Measurements from ENCODE around the gene CD9.

The CD9 gene

GRCh38 chr12:6222078-6222654, 22.0 kb downstream of the CD9 start:
- no peak for DNase-seq

- DNase-seq: no peak
These were observed 23.3 kb downstream of the CD9 start for GRCh38 chr12:6223545-6223944.

- DNase-seq: no peak
These were observed 24.4 kb downstream of the CD9 start for GRCh38 chr12:6224550-6224949.

- no peak for DNase-seq
These were observed 25.4 kb downstream of the CD9 start for GRCh38 chr12:6225630-6226001.

DNA sequence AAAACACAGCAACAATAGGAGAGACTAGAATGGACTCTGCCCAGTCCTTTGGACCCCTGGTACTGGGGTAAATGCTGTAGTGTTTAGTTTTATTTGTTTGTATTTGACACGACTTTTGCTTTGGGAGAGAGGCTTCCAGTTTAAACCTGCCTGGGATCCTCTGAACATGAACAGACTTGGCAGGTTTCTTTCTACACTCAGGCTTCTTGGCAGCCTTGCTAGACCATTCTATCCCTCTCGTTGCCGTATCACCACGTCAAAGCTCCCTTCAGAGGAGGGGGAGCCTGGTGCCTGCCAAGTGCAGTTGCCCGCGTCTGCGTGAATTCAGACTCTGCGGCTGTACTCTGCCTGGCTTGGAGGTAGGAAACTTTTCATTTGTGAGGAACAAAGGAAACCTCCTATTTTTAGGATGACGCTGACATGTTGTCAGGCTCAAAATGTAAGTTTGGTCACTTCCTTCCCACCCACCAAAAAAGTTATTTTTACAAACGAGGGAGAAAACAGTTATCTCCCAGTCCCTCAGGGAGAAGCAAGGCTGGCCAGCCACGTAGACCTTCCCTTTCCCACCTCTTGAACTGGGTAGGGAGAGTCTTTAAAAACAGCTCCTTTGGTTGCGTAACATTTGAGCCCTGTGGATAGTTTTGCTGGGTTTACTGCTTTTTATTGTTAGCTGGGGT, 25.9 kb downstream of the CD9 start:
- no peak for DNase-seq

DNA sequence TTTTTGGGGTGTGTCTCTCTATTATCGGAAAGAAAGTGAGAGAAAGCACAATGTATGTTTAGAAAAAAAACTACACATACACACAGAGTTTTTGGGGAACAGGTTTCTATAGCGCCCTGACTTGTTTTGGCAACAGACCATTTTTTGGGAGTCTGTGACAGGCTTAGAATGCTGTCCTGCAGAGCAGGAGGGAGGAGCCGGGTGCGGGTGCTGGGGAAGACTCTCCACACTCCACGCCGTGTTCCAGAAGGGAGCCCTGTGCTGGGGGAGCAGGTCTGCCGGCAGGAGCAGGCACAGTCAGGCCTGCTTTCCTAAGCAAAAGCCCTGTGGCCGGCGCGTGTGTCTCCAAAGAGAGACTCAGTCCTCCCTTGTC, 26.5 kb downstream of the CD9 start:
- DNase-seq: no peak

DNA sequence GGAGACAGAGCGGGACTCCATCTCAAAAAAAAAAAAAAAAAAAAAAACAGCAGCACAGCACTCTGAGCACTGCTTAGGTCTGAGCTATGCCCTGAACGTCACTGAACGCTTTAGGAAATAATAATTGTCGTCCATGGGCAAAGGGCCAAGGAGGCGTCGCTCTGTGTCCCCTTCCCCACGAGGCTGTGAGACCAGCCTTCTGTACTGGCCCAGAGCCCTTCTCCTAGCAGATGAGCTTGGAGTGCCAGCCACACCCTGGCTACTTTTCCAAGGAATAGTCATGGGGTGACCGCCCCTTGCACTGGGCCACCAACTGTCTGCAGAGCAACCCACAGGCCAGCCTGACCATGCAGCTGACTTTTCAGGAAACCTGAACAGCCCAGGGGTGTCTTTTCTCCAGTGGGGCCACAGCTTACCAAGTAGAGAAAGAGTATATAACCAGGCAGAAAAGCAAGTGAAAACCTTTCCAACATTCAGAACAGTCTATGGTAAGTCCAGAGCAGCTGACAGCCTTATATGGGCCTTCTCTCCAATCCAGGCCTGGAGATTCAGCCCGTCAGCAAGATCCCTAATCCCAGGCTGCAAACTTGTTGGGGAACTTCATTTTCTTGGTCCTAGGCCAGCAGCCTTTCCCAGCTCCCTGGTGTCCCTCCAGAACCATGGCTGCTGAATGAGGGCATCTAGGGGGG, 28.5 kb downstream of the CD9 start:
- DNase-seq: no peak

DNA sequence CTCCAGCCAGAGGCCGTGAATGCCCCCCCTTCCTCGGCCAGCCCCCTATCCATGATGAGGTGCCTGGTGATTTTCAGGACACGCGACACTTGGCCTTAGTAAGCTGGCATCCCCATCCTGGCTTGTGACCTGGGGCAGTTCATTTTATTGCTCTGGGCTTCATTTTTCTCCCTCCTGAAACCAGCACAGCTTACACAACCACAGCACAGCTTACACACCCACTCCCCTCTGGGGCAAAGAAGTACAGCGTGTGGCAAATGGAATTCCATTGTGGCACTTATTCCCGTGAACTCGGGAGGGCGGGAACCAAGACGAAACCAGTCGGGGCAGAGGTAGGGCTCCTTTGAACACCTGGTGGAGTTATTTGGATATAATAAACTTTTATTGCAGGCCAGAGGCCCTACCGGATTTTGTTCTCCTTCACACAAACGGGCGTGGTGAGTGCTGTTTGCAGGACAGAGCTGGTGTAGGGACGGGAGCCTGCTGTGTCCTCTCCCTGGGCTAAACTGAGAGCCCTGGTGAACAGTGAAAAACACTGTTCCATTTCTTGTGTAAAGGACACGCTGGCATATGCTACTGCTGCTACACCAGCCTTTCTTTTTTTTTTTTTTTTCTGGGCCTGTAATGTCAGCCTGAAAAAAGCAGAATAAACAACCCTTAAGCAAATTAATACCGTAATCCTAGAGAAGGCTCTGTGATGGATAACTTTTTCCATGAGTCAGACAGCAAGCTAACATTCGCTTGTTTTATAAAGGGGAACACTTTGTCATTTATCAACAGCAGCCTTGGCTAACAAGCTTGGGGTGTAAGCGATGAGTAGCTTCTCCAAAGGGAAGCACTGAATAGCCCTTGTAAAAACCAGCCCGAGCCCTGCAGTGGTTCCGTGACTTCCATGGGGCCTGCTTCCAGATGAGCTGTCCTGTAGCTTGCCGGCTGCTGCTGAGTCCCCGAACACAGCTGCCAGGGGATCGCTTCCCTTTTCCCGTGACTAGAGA, 29.3 kb downstream of the CD9 start:
- no peak for DNase-seq

- peak; percentile 16 for DNase-seq
These were observed 30.3 kb downstream of the CD9 start for GRCh38 chr12:6230321-6231110.

DNA sequence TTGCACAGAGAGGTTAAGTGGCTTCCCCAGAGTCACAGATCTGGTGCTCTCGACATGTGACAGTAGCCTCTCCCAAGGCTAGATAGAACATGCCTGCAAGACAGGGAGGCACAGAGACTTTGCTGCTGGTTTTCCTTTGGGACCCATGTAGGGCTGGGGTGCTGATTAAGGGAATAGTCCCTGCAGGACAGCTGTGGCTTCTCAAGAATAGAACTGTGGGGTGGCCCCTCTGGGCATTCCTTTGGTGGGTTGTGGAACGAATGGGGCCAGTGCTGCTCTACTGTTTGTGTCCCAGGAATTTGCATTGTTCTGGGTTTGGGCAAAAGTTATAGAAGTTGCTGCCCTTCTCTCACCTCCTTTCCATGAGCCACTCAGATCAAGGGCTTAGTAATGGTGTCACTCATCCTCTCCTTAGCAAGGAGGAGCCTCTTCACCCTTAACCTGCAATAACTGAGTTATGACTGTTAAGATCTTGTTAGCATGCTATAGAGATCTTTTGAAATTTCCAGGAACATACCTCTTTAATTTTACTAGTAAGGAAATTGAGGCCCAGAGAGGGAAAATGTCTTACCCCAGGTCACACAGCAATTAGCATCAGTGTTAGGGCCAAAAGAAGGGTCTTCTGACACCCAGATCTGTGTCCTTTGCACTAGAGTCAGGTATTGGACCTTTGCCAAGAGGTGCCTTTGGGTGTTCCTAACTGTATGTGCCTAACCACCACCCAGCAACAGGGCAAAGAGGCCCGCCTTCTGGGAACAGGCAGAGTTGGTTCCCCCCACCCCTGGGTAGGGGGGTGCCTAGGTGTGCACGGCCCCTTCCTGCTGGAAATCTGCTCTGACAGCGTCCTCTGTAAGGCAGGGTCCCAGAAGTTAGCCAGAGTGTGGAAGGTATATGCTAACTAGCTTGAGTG, 31.4 kb downstream of the CD9 start:
- no peak for DNase-seq

GRCh38 chr12:6233121-6233971, 33.1 kb downstream of the CD9 start:
- no peak for DNase-seq

DNA sequence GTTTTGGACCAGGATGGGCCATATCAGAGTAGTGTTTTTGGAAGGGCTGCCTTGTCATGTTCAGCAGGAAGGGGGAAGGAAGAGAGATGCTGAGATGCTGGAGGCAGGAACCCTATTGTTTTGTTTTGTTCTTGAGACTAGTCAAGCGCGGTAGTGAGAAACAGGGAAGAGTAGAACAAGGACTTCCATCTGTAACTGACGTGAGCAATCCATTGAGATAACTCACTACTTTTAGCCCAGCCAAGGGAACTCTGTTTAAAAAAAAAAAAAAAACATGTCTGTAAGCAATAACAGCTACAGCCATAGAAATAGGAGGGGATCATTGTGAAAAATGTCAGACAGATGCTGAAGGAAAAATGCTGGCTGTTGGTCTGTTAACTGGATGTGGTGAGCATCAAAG, 34.0 kb downstream of the CD9 start:
- DNase-seq: no peak

DNA sequence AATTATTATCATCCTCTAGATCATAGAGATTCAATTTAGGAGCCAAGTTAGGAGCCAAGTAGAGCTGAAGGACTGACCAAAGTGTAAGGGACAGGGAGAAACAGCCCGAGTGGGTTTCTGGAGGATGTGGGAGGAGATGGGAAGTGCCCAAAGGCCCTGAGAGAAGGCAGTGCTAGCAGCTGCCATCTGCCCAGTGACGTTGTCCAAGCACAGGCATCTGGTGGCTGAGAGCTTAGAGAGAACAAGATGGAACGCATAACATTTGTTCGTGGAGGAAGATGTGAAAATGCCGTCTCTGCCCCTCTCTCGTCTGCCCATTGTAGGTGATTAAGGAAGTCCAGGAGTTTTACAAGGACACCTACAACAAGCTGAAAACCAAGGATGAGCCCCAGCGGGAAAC, 34.7 kb downstream of the CD9 start:
- no peak for DNase-seq

DNA sequence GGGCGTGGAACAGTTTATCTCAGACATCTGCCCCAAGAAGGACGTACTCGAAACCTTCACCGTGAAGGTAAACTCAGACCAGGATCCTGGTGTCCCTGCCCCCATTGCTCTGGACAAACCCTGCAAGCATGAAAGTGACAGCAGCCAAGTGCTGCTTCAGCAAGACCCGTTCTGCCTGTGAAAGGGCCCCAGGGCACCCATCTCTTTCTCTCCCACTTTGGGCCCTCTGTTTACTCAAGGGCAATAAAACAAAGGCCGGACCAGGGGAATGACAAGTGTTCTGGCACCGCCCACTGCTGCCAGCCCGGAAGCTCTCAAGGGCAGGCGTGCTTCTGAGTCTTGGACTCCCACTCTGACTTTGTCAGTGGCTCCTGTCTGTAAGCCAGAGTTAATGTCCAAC, 35.3 kb downstream of the CD9 start:
- no peak for DNase-seq

- no peak for DNase-seq
These were observed 35.9 kb downstream of the CD9 start for GRCh38 chr12:6235906-6236640.

GRCh38 chr12:6236641-6236940, 36.4 kb downstream of the CD9 start:
- no peak for DNase-seq

- no peak for DNase-seq
These were observed 37.6 kb downstream of the CD9 start for GRCh38 chr12:6237830-6238229.

DNA sequence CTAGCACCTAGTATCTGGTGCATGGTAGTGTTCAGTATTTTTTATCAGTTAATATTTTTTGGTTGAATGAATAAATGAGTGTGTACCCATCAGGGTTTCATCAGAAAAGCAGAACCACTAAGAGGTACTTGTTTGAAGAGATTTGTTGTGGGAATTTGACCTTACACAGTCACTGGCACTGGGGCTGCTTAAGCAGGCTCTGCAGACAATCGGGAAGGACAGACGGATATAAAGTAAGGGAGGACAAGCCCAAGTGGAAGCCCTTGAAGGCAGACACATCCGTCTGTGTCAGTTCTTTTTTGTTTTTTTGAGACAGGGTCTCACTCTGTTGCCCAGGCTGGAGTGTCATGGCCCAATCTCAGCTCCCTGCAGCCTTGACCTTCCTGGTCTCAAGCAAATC, 38.7 kb downstream of the CD9 start:
- DNase-seq: no peak

DNA sequence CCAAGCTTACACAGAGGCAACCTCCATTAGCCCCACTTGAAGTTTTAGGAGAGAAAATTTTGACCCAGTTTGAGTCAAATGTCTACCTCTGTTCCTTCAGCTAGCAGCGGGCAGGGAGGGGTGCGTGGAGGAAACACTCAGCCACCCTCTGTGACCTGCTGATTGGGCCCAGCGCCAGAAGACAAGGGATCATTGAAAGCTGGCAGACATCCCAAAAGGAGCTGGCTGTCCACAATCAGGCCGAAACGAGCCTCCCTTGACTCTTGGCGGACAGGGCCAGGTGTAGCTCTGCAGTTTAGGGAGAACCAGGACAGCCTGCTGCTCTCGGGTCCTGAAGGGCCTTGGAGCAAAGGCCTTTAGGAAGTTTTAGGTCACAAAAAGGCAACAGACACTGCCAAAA, 41.3 kb downstream of the CD9 start:
- DNase-seq: no peak

- no peak for DNase-seq
These were observed 49.4 kb downstream of the CD9 start for GRCh38 chr12:6249580-6249979.
